Glutamatergic neuron (in vitro differentiated cells): ENCODE data around the gene COL28A1. TPM values are rescaled to one million over a fixed set of nuclear protein-coding genes. Genes with fewer than 3 reads are reported as not detected.

Experiments
- DNase-seq: peaks from one replicate; pipeline ENCODE4 v3.0.0; 2022
- H3K27ac Mint-ChIP-seq: one replicate; pipeline ENCODE4 v1.8.0; 2020; ENCODE audit warnings: mild to moderate bottlenecking, mixed read lengths, inconsistent platforms; ENCODE audit not compliant: unreplicated experiment
- H3K27me3 Mint-ChIP-seq: one replicate; pipeline ENCODE4 v1.8.0; 2020; ENCODE audit warnings: mild to moderate bottlenecking, moderate library complexity, mixed read lengths, inconsistent platforms; ENCODE audit not compliant: unreplicated experiment
- H3K36me3 Mint-ChIP-seq: one replicate; pipeline ENCODE4 v1.8.0; 2020; ENCODE audit warnings: mild to moderate bottlenecking, mixed read lengths, inconsistent platforms; ENCODE audit not compliant: unreplicated experiment
- H3K4me1 Mint-ChIP-seq: one replicate; pipeline ENCODE4 v1.8.0; 2020; ENCODE audit warnings: mild to moderate bottlenecking, low read depth, mixed read lengths, inconsistent platforms; ENCODE audit not compliant: unreplicated experiment
- H3K4me3 Mint-ChIP-seq: one replicate; pipeline ENCODE4 v1.8.0; 2020; ENCODE audit warnings: mild to moderate bottlenecking, mixed read lengths, inconsistent platforms; ENCODE audit not compliant: unreplicated experiment
- H3K9me3 Mint-ChIP-seq: one replicate; pipeline ENCODE4 v1.8.0; 2020; ENCODE audit warnings: mild to moderate bottlenecking, moderate library complexity, mixed read lengths, inconsistent platforms; ENCODE audit not compliant: unreplicated experiment
- total RNA-seq: library from RNA; stranded (reverse); fragmentation: NEBNext Ultra II Directional; extraction: Animal tissue kit (Norgen Biotek cat#: 25700); gene quantifications from one replicate; pipeline ENCODE4 v1.2.1, GENCODE V29; 2021; ENCODE audit not compliant: unreplicated experiment
- TF ChIP-seq, protein P1 (sequence below): fragments of 200-600 bp; sonication (generic); IDR thresholded peaks from one replicate; pipeline ENCODE4 v1.5.0; 2021; ENCODE audit not compliant: partially characterized antibody, unreplicated experiment

COL28A1 gene
- total RNA-seq, 1 donor from 2014 or later = 0.39 TPM

GRCh38 chr7:7495171-7495570, 40.5 kb downstream of the COL28A1 start:
- Mint-ChIP-seq H3K4me3 (no peak overlapping the region), H3K27ac (no peak overlapping the region), H3K9me3 (peaks cover 2% of the 10 kb centered on the region), H3K27me3 (no peaks in the 10 kb centered on the region), H3K36me3 (no peaks in the 10 kb centered on the region), H3K4me1 (no peaks in the 10 kb centered on the region)
- DNase-seq = no peak
- TF ChIP-seq, protein P1, sequence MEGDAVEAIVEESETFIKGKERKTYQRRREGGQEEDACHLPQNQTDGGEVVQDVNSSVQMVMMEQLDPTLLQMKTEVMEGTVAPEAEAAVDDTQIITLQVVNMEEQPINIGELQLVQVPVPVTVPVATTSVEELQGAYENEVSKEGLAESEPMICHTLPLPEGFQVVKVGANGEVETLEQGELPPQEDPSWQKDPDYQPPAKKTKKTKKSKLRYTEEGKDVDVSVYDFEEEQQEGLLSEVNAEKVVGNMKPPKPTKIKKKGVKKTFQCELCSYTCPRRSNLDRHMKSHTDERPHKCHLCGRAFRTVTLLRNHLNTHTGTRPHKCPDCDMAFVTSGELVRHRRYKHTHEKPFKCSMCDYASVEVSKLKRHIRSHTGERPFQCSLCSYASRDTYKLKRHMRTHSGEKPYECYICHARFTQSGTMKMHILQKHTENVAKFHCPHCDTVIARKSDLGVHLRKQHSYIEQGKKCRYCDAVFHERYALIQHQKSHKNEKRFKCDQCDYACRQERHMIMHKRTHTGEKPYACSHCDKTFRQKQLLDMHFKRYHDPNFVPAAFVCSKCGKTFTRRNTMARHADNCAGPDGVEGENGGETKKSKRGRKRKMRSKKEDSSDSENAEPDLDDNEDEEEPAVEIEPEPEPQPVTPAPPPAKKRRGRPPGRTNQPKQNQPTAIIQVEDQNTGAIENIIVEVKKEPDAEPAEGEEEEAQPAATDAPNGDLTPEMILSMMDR = no peak

DNA sequence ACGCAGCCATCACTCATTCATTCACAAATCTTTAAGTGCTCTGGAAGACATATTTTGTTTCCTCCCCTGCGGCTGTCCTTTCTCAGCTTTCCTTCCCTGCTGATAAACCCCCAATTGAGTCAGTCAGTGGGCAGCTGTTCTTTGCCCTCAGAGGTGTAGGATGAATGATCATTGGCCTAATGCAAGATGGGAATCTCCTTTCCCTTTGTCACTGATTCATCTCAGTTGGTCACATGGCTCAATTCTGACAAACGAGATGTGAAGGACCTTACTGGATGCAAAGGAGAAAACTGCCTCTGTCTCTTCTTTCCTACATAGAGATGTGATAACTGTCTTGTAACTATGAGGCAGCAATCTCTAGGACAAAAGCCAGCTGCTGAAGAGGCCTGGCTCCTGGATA, 44.6 kb downstream of the COL28A1 start:
- H3K27ac Mint-ChIP-seq = no peak overlapping the region
- H3K4me3 Mint-ChIP-seq = no peak overlapping the region
- TF ChIP-seq, protein P1 = no peak
- DNase-seq = no peak
- no peaks in the 10 kb centered on the region for H3K36me3 Mint-ChIP-seq
- no peaks in the 10 kb centered on the region for H3K4me1 Mint-ChIP-seq
- H3K27me3 Mint-ChIP-seq = no peaks in the 10 kb centered on the region
- H3K9me3 Mint-ChIP-seq = peaks cover 2% of the 10 kb centered on the region

GRCh38 chr7:7490003-7490402, 45.7 kb downstream of the COL28A1 start:
- Mint-ChIP-seq H3K4me3 (no peak overlapping the region), H3K27ac (no peak overlapping the region), H3K4me1 (no peaks in the 10 kb centered on the region), H3K36me3 (no peaks in the 10 kb centered on the region), H3K9me3 (no peaks in the 10 kb centered on the region), H3K27me3 (no peaks in the 10 kb centered on the region)
- TF ChIP-seq, protein P1 = no peak
- DNase-seq = no peak

GRCh38 chr7:7489546-7489945, 46.1 kb downstream of the COL28A1 start:
- Mint-ChIP-seq H3K9me3 (no peaks in the 10 kb centered on the region), H3K4me1 (no peaks in the 10 kb centered on the region), H3K27ac (no peak overlapping the region), H3K36me3 (no peaks in the 10 kb centered on the region), H3K27me3 (no peaks in the 10 kb centered on the region), H3K4me3 (no peak overlapping the region)
- TF ChIP-seq, protein P1 = no peak
- DNase-seq = no peak

DNA sequence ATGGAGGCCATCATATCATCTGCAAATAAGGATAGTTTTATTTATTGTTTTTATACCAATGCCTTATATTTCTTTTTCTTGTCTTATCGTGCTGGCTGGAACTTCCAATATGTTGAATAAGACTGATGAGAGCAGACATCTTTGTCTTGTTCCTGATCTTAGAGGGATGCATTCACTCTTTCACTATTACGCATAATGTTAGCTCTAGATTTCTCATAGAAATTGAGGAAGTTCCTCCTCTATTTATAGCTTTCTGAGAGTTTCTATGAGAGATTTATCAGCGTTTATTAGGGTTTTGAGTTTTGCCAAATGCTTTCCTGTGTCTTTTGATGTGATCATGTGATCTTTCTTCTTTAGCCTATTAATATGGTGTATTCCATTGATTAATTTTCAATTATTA, 49.3 kb downstream of the COL28A1 start:
- Mint-ChIP-seq H3K36me3 (no peaks in the 10 kb centered on the region), H3K27ac (no peak overlapping the region), H3K4me3 (no peak overlapping the region), H3K4me1 (no peaks in the 10 kb centered on the region), H3K9me3 (no peaks in the 10 kb centered on the region), H3K27me3 (no peaks in the 10 kb centered on the region)
- no peak for DNase-seq
- TF ChIP-seq, protein P1 = no peak
